GM18502 (cell line): ENCODE measurements around the gene CDIP1.

Experiments used
- ATAC-seq: cut with Tn5 transposase; IDR thresholded peaks from one replicate; pipeline ENCODE4 v1.9.1; 2021; ENCODE audit warnings: mild to moderate bottlenecking; ENCODE audit not compliant: unreplicated experiment, poor library complexity

The CDIP1 gene

GRCh38 chr16:4496305-4496704, 42.3 kb downstream of the CDIP1 start:
- ATAC-seq: no peak

DNA sequence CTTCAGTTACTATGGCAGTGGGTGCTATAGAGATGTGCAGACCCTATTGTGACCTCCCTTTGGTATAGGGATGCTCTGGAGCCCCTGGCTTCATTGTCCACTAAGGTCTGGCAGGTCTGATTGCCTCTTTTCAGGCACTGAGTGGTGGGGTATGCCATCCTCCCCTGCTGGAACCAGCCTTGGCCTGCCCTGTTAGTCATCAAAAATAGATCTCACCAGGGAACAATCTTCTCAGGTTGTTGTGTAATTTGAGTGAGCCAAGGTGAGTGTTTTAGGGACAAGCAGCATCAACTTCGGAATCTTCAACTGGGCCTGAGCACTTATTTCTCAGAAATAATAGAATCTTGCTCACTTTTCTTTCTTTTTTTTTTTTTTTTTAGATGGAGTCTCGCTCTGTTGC, 42.8 kb downstream of the CDIP1 start:
- no peak for ATAC-seq

DNA sequence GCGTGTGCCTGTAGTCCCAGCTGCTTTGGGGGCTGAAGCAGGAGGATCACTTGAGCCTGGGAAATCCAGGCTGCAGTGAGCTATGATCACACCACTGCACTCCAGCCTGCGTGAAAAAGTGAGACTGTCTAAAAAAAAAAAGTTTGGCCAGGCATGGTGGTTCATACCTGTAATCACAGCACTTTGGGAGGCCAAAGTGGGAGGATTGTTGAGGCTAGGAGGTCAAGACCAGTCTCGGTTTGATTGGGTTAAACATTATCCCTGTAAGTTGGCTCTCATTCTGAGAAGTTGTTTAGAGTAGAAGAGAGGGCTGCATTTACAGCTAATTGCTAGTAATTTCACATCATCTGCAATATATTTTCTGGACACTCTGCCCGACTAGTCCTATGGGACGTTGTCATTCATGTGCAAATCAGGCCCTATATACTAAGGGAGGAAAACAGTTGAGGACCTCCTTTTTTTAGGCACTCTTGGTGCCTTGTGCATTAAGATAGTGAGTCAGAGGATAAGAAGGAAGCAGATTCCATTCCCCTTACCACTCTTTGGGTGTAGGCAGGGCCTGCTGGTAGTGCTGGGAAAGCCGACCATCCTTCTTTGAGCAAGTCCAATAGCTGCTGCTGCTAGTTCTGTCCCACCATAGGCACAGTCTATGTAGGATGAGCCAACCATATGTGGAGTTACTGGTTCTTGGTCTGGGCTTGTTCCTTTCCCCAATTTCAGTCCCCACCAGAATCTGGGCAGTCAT, 43.7 kb downstream of the CDIP1 start:
- no peak for ATAC-seq

DNA sequence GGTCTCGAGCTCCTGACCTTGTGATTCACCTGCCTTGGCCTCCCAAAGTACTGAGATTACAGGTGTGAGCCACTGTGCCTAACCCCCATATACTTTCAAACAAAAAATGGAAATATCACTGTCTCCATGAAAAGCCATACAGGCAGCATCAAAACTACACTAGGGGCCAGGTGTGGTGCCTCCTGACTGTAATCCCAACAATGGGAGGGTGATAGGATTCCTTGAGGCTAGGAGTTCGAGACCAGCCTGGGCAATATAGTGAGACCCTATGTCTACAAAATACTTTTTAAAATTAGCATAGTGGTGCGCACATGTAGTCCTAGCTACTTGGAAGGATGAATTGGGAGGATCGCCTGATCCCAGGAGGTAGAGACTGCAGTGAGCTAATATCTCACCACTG, 46.7 kb downstream of the CDIP1 start:
- ATAC-seq: no peak

GRCh38 chr16:4489030-4489429, 49.5 kb downstream of the CDIP1 start:
- no peak for ATAC-seq

DNA sequence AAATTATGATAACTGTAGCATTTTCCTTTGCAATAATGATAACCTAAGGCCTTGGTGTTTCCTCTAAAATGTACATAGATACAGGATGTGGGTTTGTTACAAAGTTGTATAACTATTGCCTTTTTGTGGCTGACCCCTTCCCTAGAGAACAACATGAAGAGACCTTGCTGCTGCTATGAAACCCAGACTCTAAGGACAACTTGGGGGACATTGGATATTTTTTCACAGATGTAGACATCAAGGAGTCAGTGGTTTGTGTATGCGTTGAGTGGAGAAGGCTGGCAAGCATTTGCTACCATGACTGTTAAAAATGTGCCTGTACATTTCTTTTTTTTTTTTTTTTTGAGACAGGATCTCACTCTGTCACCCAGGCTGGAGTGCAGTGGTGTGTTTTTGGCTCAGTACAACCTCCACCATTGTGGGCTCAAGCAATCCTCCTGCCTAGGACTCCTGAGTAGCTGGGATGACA, 50.0 kb downstream of the CDIP1 start:
- ATAC-seq: no peak

GRCh38 chr16:4487955-4488498, 50.5 kb downstream of the CDIP1 start:
- no peak for ATAC-seq

DNA sequence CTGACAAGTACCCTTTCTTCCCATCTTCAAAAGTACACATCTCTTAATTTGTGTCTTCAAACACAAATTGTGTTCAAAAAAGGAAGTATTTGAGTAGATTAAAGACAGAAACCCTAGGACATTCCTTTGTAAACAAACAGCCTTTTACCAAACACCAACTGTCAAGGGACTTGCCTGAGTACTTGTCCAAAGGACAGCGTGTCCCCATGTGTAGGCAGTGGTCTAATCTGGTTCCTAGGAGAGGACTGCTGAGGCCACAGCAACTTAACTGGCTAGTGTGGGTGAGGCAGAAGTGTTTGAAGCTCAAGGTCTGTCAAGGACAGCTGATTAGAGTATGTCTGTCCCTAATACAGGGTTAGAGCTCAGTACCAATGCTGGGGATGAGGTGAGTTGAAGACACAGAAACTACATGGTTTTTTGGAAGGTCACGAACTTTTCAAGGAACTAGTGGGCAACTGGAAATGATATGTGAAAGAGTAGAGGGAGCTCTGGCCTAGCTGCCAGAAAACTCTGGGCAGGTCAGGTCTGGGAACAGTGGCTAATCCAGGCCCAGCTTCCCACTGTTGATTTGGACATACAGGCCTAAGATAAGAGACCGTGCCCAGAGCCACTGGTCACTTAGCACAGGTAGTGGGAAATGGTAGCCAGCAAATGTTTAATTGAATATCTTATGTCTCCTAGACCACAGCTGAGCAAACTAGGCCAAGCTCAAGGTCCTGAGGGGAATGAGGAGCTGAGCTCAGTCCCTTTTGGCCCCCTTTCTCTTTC, 52.3 kb downstream of the CDIP1 start:
- no peak for ATAC-seq

DNA sequence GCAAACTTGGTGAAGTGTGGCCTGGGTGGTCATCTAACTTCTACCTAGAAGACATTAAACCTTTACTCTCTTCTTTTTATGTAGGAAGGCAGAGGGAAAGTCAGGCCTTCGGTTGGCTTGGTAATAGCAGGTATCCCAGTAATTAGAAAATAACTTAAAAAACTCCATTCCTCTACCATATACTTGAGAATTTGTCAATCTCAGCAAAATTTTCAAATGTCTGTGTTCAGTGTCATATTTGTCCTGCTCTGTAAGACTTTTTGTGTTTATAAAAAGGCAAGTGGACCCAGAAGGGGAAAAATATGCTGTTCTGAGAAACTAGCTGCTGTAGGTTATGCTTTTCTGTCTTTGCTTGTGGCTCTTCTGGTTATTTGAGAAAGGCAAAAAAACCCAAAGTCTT, 56.6 kb downstream of the CDIP1 start:
- no peak for ATAC-seq

GRCh38 chr16:4481526-4481925, 57.0 kb downstream of the CDIP1 start:
- ATAC-seq: no peak

DNA sequence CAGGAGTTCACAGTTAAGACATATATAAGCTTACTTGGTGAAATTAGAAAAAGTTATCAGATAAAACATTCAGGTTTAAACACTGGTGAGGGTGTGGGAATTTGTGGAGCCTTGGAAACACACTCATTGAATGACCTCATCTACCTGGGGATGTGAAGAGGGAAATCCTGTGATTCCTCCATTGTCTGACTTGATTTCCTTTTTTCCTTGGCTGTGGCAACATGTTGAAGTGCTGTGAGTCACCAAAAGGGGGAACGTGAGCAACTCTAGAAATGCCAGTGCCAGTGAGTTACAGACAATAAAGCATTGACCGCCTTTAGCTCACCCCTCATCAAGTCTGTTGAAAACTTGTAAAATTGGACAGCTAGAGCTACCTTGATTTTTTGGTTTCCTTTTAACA, 60.6 kb downstream of the CDIP1 start:
- no peak for ATAC-seq

DNA sequence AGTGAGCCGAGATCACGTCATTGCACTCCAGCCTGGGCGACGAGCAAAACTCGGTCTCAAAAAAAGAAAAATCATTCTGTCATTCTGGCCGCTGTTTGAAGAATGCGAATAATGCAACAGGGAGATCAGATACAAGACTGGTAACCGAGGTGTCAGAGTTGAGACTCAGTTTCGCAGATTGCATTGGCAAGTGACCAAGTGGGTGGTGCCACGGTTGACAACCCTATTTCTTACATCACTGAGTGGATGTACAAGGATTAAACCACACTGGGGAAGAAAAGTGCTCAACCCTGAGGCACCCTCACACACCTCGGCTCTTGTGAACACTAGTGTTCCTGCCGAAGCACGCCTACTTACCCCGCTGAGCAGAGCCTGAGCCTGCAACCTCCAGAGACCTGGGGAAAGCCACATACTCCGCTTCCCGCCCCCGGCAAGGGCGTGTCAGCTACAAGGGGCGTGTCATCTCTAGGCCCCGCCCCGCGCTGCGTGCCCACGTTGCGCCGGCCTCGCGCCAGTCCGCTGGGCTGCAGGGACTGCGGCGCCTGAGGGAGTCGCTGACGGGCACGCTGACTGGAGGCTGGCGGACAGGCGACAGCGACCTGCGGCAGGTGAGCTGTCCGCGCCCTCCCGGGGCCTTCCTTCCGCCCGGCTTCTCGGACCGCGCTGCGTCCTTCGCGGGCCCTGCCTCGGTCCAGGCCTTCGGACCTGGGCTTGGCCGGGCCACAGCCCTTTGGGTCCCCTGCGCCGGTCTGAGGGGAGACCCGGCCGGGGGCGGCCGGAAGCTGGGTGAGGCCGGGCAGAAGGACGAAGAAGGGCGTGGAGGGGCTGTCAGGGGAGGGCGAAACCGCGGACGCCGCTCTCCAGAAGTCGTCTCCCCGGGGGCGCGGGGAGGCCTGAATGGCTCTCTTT, 62.4 kb downstream of the CDIP1 start, which contains the start of gene HMOX2:
HMOX2 (plus strand) TSS at position 519 of the 909 bp plus-strand sequence. CDS start 29,127 bp downstream, outside the sequence.
- ATAC-seq: peak; percentile 85

GRCh38 chr16:4474192-4474961, 64.2 kb downstream of the CDIP1 start, which contains the start of gene NMRAL1:
Gene NMRAL1, minus strand, starts transcription at chr16:4474625. Its CDS starts 493 bp downstream, at chr16:4474132.
- peak; percentile 48 for ATAC-seq

DNA sequence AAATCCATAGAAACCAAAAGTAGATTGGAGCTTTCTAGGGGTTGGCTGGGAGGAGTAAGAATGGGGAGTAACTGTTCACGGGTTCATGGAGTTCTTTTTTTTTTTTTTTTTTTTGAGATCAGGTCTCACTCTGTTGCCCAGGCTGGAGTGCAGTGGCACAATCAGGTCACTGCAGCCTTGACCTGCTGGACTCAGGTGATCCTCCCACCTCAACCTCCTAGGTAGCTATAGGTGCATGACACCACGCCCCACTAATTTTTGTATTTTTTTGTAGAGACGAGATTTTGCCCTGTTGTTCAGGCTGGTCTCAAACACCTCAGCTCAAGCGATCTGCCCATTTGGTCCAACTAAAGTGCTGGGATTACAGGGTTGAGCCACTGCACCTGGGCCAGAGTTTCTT, 65.7 kb downstream of the CDIP1 start:
- ATAC-seq: no peak

- no peak for ATAC-seq
These were observed 66.7 kb downstream of the CDIP1 start for GRCh38 chr16:4471869-4472268.

DNA sequence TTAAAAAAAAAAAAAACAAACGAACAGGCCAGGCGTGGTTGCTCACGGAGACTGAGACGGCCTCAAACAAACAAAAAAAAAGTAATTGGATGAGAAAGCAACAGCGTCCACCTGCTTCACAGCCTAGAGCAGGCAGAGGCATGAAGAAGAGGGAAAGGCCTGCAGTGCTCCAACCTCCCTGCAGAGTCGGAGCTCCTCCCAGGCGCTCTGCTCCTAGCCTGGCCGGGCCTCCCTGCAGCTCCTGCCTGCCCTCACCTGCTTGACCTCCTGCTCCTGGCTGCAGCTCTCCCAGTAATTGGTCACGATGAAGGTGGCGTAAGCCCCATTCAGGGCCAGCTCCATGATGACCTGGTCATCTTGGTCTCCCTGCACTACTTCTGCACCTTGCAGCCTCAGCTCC, 69.6 kb downstream of the CDIP1 start:
- no peak for ATAC-seq

DNA sequence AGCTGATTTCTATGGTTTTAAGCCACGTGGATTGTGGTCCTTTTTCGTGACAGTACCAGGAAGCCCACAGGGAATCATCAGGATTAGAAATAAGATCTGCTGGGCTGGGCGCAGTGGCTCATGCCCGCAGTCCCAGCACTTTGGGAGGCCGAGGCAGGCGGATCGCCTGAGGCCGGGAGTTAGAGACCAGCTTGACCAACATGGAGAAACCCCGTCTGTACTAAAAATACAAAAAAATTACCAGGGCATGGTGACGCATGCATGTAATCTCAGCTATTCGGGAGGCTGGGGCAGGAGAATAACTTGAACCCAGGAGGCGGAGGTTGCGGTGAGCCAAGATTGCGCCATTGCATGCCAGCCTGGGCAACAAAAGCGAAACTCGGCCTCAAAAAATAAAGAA, 70.7 kb downstream of the CDIP1 start:
- ATAC-seq: no peak

DNA sequence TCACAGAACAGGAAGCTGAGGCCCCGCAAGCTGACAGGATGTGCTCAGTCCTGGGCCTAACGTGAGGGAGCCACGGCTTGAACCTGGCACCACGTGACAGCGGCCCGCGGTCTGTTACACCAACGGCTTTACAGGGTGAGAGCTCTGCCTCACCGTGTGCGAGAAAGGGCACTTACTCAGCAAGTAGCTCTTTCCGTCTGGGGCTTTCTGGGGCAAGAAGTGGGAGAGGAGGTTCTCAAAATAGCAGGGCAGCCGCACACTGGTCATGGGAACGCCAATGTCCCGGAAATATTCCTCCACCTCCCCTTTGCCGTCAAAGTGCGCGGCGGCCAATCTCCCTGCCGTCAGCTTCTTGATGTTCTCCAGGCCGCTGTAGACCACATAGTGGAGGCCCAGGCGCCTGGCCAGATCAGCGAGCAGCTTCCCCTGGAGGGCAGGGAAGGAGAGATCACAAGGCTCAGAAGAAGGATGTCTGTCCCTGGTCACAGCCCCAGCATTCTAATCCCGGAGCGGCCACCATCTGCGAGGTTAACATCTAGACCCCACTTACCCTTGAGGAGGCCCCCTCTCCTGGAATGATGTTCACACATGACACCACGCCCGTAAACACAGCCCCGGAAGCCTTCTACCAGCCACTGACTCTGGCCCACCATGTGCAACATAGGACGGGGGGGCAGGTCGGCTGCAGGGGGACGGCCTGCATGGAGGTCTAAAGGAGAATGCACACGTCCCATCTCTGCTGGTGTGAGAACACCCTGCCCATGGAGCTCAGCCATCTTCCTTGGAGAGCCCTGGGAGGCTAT, 72.4 kb downstream of the CDIP1 start:
- no peak for ATAC-seq
